GM19467 (cell line): ENCODE data around the gene TMEM86A.
A peak's percentile ranks its signal among the peaks of the same experiment; 100 is the strongest.

Experiments
- ATAC-seq: cut with Tn5 transposase; IDR thresholded peaks from one replicate; pipeline ENCODE4 v1.9.1; 2021; ENCODE audit warnings: mild to moderate bottlenecking, moderate library complexity; ENCODE audit not compliant: unreplicated experiment

Gene TMEM86A

DNA sequence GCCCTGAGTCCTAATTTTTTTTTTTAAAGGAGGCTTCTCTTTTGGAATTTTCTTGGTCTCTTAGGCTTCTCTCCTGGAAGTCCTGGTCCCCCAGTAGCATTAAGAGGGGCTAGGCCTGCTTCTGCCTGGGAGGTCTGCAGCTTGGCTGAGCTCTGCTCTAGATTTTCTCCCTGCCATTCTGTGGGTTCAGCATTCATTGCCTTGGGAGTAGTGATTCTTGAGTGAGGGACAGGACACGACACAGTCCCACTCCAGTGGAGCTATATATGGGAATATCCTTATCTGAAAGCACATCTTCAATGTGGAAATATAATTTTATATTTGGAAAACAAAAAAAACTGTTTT, 23.7 kb downstream of the TMEM86A start:
- ATAC-seq, result peak; percentile 9

DNA sequence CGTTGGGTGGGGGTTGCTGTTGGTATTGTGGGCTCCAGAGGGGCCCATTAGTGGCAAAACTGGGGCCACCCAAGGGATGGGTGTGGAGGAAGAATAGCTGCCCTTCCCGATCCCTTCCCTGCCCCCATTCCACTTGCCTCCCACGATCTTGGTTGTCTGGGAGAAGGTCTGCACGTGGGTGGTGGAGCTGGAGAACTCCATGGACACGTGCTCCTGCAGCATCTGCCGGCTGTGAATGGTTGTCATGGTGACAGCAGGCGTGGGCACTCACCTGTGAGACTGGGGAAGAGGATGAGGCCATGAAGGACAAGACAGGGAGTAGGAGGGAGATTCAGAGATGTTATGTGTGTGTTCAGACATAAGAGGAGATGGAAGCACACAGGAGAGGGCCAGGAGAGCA, 25.4 kb downstream of the TMEM86A start:
- no peak for ATAC-seq

DNA sequence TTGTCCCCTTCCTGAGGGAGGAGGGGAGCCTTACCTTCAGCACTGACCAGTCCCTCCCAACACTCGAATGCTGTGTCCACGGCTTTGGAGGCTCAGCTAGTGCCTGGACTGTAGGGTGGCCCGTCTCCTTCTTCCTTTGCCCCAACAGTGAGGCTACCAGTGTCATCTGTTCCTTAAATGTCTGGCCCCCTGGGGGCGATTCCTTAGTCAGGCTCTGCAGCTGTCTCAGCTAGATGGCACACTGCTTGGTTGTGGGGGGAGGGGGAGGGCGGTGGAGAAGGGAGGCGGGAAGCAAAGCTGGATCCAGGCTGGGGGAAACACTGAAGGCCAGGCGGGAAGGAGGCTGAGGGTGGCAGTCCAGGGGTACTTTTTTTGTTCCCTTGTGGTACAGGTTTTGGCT, 27.5 kb downstream of the TMEM86A start, which contains the start of gene IGSF22:
IGSF22 (minus strand) TSS at position 149 of the 400 bp plus-strand sequence. CDS start 1,952 bp downstream, outside the sequence.
- ATAC-seq, result no peak

DNA sequence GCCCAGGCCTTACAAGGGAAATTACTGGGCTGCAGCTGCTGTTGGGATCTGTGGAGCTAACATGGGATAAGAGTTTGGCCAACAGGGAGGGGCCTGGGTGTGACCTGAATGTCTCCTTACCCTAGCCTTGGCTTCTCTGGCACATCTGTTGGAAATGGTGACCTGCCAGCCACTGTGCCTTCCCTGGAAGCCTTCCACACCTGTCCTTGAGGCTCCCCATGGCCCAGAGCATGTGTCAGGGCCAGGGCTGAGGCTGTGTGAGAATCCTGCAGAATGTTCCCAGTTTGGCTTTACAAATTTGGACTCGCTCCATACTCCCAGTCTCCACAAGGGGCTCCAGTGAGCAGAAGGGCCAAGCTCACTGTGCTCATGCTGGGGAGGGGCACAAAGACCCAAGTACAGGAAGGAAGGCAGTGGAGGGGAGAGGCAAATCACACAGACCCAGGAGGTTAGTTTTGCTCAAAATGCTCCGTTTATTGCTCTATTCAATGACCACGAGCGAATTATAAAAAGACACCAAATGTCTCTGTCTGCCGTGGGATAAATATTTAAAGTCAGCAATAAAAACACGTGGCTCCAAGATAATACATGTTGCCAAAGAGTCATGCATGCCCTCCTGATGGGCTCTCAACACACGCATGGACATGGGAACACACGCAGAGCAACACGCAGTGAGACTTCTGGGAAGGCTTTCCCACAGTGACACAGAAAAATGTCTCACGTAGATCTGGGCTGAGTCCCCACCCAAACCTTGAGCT, 29.1 kb downstream of the TMEM86A start:
- ATAC-seq, result no peak

DNA sequence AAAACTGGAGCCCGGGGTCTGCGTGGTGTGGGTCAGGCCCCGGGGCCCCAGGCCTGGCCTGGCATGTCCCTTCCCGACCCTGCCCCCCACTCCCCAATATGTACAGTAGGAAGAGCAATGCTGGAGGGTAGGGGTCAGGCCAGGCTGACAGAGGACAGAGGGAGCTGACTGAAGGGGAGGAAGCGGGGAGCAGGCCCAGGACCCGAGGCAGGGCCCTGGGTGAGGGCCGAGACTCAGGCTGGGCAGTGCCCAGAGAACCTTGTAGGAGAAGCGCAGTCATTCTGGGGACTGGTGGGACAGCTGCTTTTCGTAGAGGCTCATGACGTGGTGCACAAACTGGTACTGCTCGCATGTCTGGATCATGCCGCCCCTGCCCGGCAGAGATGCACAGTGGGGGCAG, 30.1 kb downstream of the TMEM86A start:
- ATAC-seq, result no peak

DNA sequence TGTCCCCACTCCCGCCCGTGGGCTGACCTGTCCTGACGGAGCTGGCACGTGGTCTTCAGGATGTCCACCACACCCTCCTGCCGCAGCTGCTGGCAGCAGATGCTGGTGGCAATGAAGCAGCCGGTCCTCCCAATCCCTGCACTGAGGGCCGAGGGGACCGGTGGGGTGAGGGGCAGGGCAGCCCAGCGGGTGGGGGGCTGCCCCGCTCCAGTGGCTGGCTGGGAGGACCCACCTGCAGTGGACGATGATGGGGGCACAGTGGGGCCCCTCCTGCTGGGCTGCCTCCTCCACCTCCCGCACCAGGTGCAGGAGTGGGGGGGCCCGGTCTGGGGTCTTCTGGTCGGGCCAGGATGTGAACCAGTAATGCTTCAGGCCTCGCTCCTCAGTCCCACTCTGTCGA, 30.8 kb downstream of the TMEM86A start:
- ATAC-seq, result no peak

DNA sequence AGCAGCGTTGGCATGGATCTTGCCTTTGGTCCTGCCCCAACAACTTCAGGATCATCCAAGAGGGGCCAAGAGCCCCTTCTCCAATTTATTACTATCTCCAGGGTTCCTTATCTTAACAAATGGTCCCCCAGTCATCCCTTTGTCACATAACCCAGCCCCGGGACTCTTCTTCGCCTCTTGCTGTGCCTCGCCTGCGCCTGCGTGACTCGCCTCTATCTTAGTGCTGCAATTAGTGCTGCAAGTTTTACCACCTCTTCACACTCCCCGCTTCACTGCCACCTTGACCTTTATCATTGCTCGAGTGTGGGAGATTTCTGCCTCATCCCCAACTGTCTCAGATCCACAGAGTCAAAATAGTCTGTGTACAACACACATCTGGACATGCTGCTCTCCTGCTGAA, 31.4 kb downstream of the TMEM86A start:
- no peak for ATAC-seq

DNA sequence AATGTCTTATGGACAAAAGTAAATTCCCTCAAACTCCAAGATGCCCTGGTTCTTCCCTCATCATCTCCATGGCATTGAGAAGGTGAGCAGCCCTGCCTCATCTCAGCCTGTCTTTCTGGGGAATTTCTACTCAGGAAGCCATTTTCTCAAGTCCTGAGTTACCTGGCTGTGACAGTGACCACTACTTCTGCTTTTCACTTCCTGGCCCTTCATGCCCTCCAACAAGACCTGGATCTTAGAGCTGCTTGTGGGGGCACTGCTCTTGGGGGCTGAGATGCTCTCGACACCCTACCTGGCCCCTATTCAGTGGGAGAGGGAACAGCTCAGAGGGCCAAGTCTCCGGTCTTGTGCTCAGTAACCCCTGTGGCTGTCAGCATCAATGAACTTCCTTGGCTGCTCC, 32.9 kb downstream of the TMEM86A start:
- no peak for ATAC-seq

DNA sequence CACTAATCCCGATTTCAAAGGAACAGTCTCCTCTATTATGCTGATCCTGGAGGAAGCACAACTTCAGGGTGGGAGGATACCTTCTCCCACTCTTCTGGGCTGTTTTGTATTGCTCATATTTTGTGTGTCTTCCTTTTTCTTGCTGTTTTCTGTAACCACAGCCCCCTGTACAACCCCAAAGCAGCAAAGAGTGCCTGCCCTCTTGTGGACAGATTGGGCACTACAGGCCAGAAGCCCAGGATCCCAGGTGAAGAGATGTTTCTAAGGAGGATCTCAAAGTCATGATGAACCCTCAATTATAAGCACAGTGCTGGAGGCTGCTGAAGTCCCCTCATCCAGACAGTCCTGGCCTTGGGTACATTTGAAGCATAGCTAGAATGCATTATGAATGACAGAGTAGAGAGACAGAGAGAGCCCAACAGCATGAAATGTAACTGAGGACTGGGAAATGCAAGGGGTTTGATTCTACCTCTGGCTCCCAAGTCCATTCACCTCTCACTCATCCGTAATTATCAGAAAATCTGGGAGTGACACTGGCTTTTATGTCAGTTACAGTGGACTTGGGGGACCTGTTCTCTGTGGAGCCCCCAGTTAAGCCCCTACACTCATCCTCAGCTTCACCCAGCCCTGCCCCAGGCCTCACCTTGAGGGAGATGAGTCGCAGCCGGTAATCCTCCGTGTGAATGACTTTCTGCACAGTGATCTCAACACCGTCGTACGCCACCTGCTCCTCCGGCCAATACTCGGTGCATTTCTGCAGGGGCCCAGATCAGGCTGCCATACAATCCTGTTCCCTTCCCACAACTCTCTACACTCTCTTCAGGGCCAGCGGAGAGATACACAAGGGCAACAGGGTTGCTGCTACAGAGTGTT, 33.6 kb downstream of the TMEM86A start:
- peak; percentile 53 for ATAC-seq

DNA sequence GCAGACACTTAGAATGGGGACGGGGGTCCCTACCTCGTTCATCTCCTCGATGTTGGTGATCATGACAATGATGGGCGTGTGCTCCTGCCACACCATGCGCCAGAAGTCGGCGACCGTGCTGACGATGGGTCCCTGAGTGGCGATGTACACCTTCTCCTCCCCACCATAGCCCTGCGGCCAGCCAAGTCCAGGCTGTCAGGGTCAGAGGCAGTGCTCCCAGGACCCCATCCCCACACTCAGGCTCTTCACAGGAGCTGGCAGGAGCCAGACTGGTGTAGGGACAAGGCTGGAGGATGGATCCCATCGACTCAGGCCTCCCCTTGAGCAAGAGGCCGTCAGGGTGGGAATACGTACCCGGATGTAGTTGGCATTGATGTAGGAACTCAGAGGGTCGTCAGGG, 34.6 kb downstream of the TMEM86A start:
- no peak for ATAC-seq

DNA sequence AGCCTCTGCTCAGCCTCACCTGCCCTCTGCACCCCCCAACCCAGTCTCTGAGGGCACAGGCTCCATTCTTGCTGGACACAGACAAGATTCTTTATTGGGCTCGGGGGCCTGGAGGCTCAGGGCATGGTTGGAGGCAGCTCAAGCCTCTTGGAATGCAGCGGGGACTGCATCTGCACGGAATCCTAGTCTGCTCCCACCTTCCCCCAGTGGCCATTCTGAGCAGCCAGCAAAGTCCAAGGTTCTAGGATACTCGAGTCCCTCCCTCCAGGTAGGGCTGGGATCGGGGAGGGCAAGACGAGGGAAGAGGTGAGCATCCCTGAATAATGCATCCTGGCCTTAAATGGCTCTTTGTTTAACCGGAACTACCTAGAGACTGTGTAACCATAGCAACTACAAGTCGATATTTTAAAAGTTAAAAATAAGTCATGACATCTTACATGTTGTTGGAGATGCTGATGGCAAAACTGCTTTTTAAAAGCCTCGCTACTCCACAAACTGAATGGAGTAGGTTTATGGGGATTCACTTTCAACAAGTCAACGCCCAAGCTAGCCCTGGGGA, 38.1 kb downstream of the TMEM86A start:
- no peak for ATAC-seq

DNA sequence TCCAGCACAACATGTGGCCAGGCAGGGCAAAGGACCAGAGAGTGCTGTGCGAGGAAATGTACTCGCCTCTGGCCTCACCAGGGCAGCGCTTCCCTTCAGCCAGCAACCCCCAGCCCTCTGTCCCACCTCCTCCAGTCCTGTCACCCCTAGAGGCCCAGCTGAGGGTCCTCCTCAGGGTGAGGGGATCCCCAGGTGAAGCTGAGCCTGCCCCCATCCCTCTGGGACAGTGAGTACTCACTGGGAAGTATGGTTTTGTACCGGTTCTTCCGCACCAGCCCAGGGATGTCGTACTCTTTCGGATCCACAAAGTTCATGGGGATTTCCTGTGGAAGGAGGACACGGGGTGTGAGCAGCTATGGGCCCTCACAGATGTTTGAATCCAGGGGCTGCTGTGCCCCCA, 39.1 kb downstream of the TMEM86A start:
- ATAC-seq, result no peak

DNA sequence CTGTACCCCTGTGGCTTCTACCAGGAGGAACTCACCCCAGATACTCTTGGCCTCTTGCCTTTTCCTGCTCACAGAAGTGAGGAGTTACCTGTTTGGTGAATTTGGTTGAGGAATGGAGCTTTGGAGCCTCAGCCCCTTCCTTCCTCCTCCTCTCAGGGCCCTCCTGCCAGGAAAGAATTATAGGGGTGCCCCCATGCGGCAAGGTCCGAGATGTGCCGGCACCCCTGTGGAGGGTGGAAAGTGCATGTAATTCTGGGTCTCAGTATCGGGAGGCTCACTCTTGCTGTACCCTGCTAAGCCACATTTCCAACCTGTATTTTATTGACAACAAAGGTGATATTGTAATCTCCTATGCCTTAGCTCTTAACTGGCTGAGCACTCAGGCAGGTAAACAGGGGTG, 41.1 kb downstream of the TMEM86A start:
- no peak for ATAC-seq

DNA sequence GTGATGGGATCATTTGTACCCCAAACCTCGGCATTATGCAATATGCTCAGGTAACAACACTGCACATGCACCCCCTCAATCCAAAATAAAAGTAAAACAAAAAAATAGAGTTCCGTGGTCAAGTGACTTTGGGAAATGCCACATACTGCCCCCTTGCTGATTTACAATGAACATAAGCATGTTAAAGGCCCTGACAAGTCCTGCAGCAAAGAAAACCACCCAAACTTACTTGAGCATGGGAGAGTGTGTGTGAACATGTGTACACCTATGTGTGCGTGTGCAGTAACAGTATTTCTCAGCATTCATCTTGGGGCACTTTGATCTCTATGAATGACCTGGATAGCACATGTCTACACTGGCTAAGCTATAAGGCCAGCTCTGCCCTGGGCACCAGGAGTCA, 43.2 kb downstream of the TMEM86A start:
- ATAC-seq, result no peak

DNA sequence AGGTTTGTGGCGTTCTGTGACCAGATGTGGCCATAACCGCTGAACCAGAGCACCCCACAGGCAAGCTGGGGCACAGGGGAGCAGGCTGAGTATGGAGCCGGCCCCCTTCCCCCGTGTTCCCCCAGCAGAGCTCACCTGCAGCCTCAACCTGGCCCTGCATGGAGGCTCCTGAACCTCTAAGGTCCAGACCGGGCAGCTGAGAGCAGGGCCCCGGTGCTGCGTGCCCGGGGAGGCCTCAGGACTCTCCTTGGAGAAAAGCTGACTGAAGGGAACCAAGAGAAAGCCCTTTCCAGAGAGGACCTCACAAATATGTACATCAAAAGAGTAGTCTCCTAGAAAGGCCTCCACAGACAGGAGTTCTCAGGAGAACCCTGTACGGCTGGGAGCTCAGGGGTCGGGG, 44.8 kb downstream of the TMEM86A start:
- no peak for ATAC-seq

DNA sequence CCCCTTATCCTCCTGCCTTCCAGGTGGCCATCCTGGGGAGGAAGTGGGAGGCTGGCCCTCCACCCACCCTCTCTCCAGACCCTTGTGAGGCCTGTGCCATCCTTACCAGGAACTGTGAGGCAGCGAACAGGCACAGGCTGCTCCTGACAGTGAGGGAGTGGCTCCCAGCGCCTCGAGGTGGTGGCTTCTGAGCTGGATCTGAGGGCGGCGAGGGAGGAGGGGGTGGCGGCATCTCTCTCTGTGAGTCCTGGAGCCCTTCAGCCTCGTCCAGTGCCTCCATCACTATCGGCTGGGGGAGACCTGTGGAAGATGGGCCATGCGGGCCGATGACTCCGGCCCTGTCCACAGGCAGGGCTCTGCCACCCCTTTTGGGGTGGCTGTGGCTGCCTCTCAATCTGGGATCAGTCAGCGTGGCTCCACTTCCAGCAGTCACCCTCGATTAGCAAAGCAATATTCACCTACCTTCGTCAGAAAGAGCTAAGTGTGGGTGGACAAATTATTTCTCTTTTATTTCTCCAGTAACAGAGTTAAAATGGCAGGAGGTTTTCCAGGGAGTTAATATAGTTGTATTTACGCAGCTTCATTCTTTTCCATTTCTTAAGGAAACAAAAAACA, 45.4 kb downstream of the TMEM86A start:
- ATAC-seq, result no peak

DNA sequence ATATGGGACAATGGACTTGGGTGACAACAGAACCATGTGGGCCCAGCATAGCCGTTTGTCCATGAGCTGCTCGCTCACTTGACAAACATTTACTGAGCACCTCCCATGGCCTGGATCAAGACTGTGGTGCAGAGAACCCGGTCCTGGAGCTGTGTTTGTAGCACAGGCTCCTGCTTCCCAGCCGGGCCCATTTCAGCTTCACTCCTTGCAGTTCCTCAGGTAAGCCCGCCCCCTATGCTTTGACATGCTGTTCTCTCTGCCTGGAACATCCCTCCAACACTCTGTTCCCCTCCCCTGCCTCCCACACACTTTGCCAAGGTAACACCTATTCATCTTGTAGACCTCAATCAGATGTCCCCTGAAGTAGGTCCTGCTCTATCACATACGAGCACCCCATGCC, 46.7 kb downstream of the TMEM86A start:
- no peak for ATAC-seq

DNA sequence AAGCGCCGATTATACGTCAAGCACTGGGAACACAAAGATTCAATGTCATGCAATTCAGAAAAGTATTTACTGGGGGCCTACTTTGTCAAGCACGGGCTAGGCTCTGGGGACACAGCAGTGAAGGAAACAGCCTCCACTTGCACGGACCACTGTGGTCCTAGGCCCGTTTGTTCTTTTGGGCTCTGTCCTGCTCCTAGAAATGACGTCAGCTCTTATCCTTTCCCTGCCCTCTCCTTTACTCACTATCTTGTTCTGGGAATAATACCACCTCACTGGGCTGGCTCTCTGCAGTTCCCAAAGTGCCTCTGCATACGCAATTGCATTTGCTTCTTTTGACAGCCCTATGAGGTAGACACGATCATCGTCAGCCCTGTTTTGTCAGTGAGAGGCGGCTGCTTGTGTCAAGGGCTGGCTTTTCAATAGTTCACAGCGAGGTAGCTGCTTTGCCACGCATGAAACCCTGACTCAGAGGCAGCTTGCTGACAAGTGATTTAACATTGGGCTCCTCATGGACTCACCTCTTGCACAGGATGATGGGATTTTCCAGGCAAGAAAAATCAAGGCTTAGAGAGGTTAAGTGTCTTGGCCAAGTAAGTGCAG, 50.3 kb downstream of the TMEM86A start:
- no peak for ATAC-seq

DNA sequence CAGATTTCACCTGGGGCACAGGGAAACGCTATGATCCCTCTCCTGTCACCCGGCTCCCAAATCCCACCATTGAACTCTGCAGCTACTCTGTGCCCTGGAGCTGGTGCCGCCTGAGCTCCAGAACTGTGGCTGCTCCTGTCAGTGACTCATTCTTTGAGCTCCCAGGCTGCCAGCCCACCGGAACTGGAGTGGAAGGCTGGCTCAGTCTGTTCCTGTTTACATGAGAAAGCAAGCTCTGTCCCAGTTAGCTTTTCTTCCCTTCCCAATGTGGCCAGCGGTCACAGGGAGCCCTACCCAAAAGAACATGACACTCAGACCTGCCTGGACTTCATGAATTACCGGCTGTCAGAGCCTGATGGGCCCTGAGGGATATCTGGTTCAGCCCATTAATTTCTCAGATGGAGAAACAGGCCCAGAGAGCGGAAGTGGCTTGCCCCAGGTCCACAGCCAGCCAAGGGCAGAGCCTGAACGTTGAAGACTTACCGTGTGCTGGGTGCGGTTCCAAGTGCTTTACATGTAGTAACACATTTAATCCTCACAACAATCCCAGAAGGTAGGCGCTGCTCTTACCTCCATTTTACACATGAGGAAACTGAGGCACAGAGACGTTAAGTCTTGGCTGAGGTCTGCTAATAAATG, 51.2 kb downstream of the TMEM86A start:
- ATAC-seq, result no peak

DNA sequence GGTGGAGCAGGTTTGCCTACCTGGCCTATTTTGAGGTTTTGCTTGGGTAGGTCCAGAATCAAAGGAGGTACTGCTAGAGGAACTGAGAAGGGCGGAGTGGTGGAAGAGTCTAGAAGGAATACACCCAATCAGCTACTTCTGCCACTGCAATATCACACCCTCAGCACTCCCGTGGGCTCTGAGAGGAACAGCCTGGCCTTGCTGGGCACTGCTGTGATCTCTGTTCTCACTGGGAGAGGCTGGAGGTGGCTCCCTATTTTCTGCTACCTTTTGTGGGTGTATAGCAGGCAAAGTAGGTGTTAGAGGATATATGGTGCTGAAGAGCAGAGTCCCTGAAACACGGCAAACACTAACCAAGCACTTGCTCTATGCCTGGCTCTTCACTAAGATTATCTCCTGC, 52.4 kb downstream of the TMEM86A start:
- ATAC-seq, result no peak

DNA sequence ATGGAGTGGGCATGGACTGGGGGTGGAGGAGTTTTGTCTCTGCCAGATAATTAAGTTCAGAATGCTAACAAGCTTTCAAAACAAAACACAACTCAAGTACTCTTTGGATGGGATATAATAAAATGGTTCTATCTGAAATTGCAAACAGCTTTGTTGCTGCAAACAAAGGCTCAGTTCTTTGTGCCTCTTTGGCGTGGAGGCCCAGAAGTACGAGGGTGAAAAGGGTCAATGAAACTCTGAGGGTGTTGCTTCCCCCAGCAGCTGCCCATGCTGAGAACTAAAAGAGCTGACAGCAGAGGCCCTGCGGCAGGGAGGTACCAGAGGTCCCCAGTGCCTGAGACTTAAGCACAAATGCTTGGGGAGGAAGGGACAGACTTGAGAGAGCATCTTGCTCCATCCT, 53.9 kb downstream of the TMEM86A start:
- ATAC-seq, result no peak
